HG03135 (cell line): ENCODE results near the gene VSIG4.
"Not testable (repeated sequence)": the region's sequence is repeated elsewhere in the genome, so short reads cannot be mapped to it uniquely, and the experiment has no call there.

Experiments
- ATAC-seq: cut with Tn5 transposase; IDR thresholded peaks from one replicate; pipeline ENCODE4 v1.9.1; 2021; ENCODE audit warnings: mild to moderate bottlenecking, moderate library complexity; ENCODE audit not compliant: unreplicated experiment

Gene VSIG4

GRCh38 chrX:66039944-66040343 lies at the start of gene VSIG4:
Gene VSIG4, minus strand, starts transcription at chrX:66040080. Its CDS starts 82 bp downstream, at chrX:66039998.
- no peak for ATAC-seq

DNA sequence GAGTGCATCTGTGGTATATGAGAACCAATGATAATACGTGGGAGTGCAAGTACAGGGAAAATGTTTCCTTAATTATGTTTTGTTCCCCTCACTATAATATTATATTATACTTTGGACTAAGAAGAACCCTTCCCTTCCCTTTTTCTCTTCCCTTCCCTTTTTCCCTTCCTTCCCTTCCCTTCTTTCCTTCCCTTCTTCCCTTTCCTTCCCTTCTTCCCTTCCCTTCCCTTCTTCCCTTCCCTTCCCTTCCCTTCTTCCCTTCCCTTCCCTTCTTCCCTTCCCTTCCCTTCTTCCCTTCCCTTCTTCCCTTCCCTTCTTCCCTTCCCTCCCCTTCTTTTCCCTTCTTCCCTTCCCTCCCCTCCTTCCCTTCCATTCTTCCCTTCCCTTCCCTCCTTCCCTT lies 36.9 kb upstream of the VSIG4 start:
- no peak for ATAC-seq

DNA sequence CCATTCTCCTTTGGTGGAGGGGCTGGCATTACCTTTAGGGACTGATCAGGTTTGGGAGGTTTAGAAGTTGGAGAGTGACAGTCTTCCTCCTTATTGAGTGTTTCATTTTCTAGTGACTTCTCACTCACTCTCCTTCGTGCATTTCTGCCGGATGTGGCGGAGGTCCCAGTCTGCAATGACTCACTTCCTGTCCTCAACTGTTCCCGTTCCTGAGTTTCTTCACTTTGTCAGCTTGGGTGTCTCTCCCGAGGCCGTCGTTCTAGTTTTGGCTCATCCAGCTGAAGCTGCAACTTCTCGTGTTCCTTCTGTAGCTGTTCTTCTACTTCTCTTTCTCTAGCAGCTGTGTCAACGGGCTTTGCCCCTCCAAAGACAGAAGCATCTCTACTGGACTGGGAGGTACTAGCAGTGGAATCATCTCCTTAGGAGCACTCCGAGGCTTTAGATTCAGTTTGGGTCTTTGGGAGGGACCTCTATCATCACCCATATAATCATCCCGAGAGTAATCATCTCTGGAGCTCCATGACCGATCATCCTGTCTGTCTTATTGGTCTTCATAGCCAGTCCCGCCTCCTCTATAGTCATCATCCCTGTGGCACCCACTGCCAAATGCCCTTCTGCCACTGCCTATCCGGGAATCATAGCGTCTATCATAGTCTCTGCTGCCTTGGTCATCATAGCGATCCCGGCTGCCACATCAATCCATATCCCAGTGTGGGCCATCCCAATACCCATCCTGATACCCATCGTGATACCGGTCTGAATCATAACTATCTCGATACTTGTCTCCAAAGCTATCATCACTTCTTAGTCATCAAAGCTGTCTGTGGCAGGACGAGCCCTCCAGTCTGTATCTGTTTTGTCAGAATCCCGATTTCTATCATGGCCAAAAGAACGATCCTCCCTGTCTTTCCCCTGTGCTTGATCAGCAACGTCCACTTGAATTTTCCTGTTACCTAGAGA lies 35.3 kb upstream of the VSIG4 start:
- ATAC-seq: no peak

DNA sequence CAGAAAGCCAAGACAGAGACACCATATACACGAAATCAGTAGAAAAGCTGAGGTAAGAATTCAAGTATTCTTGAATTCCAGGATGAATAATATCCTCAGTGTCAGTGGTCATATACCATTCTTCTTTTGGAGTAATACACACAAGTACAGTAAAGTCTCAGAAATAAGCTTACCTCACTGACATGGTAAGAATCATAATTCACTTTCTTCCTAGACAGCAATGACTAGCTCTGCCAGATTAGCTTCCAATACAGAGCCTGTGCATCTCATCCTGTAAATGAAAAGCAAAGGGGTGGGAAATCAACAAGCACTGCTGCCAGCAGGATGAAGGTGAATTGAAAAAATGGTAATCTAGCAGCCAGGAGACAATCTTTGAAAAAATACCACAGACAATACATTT lies 31.2 kb upstream of the VSIG4 start:
- no peak for ATAC-seq

DNA sequence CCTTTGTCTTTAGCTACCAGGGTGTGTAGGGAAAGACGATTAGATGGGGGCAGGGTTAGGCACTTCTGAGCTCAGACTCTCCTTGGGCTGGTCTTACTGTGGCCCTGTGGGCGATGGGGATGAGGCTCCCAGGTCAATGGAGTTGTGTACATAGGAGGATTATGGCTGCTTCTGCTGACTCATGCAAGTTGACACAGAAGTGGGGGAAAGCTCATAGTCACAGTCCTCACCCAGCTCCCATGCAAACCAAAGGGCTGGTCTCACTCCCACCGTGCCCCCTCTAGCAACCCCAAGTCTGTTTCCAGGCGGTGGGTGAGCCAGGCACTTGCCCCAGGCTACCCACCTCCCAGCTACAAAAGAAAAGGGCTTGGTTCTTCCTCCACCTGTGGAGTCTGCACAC lies 24.4 kb upstream of the VSIG4 start:
- ATAC-seq: no peak

GRCh38 chrX:66057019-66057418 lies 17.1 kb upstream of the VSIG4 start:
- ATAC-seq: not testable (repeated sequence)

GRCh38 chrX:66054978-66055377 lies 15.1 kb upstream of the VSIG4 start:
- no peak for ATAC-seq

GRCh38 chrX:66053414-66053813 lies 13.5 kb upstream of the VSIG4 start:
- no peak for ATAC-seq

GRCh38 chrX:66051980-66052379 lies 12.1 kb upstream of the VSIG4 start:
- no peak for ATAC-seq

GRCh38 chrX:66050140-66050569 lies 10.3 kb upstream of the VSIG4 start:
- no peak for ATAC-seq

GRCh38 chrX:66049056-66049455 lies 9.2 kb upstream of the VSIG4 start:
- ATAC-seq: no peak

- peak; percentile 75 for ATAC-seq
Observed at GRCh38 chrX:66046612-66047235, 6.8 kb upstream of the VSIG4 start.

DNA sequence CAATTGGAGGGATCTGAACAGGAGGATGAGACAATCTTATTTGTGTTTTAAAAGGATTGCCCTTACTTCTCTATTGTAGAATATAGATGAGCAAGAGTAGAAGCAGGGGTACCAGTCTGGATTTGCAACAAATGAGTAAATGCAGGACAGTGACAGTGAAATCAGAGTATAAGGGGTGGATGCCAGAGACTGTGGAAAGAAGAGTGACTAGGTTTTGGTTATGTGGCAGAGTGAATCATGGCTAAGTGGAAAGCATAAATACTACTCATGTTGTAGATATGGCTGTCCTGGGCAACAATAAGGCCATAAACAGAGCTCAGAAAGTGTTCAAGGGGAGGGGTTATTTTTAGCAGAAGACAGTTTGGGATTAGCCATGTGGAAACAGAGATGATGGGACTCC lies 6.0 kb upstream of the VSIG4 start:
- ATAC-seq: no peak

GRCh38 chrX:66043584-66043983 lies 3.7 kb upstream of the VSIG4 start:
- ATAC-seq: no peak

DNA sequence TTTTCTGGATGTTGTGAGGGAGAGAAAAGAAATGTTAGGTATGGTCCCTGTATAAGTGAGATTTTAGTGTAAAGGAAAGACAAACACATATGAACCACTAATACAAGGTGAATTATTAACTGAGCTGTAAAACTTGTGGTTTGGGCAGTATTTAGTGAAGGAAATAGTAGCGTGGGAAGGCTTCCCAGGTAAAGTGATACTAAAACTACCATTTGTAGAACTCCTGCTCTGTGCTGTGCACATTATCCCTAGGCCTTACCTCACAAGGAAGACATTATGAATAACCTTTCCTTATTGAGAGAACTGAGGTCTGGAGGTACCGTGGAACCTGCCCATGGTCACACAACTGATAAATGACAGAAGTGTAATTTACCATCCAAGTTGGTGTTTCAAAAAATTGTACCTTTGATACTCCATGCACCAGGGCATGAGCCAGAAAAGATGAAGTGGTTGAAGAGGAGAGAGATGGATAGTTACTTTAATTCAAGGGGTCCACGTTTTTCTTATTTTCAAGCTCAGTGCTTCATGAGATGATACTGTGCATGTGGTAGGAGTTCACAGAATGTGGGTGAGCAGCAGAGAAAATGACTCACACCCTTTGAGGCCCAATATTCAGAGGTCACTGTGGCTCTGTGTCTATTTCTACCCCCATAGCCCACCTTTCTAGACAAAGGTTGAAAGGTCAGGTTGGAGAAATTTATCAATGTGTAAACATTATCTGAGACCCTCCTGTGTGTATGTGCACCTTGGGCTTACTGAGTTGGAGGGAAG lies 2.6 kb upstream of the VSIG4 start:
- peak; percentile 37 for ATAC-seq

DNA sequence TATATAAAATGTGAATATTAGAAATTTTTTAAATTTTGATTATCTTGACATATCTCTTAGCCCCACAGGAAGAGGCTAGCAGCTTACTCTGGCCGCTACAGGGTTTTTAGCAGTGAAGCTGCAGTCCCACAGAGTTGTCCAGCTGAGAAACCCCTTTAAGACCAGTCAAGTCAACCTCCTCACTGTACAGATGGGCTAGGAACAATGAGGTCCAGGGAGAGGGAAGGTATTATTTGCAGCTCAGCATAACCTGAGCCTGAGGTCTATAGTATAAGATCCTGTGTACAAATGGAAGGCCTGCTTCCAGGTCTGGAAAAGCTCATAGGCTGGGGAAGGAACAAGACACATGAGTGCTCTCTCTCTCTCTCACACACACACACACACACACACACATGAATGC lies 1.8 kb downstream of the VSIG4 start:
- ATAC-seq: no peak

DNA sequence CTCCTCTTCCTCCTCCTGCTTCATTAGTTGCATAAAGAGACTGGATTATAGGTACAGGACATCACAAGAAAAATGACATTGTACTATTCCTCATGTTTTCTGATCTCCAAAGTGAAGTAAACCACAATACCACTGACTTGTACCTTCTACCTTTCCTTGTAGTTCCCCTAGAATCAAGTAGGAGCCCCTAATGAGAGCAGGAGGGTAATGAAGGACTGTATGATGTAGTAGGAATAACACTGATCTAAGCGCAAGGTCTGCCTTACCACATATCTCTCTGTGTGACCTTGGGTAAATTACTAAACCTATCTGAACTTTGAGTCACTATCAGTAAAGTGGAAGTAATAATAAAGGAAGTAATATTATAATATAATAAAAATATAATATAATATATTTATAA lies 3.6 kb downstream of the VSIG4 start:
- no peak for ATAC-seq

- no peak for ATAC-seq
Observed at GRCh38 chrX:66035667-66036066, 4.2 kb downstream of the VSIG4 start.

GRCh38 chrX:66030505-66031317 lies 9.2 kb downstream of the VSIG4 start:
- ATAC-seq: no peak

DNA sequence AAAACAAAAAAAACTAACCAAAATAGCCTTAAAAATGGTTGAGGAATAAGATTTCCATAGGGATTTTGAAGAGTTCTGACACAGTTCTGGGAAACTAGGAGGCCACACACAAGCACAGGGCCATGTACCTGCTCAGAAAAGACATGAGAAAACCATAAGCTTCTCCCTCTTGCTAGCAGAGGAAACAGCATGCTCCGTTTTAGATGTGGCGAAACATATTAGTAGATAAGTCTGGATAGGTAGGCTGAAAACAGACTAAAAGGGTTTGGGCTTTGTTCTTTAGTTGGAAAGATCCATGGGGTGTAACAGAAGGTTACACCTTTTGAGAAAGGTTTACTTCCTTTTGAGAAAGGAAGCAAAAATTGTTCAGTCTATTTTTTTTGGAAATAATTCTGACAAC lies 10.9 kb downstream of the VSIG4 start:
- no peak for ATAC-seq

DNA sequence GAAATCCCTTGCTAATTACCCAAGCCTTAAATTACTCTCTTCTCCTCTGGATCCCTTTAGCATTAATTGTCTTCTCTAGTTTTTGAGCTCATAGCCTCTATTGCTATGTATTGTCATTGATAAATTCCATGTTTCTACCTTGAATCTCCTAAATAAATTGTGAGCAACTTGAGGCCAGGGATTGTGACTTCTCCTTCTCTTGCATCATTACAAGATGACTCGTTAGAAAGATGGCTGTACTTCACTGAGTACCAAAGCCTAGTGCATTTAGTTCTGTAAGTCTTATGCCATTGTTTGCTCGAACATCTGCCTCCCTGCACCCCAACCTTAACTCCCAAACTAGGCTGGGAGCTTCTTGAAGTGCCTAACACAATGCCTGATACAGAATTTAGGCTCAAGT lies 15.3 kb downstream of the VSIG4 start:
- ATAC-seq: no peak
